Measurements from ENCODE around the gene CYP3A4.
"Not testable (repeated sequence)": the region's sequence is repeated elsewhere in the genome, so short reads cannot be mapped to it uniquely, and the experiment has no call there.

Gene CYP3A4

DNA sequence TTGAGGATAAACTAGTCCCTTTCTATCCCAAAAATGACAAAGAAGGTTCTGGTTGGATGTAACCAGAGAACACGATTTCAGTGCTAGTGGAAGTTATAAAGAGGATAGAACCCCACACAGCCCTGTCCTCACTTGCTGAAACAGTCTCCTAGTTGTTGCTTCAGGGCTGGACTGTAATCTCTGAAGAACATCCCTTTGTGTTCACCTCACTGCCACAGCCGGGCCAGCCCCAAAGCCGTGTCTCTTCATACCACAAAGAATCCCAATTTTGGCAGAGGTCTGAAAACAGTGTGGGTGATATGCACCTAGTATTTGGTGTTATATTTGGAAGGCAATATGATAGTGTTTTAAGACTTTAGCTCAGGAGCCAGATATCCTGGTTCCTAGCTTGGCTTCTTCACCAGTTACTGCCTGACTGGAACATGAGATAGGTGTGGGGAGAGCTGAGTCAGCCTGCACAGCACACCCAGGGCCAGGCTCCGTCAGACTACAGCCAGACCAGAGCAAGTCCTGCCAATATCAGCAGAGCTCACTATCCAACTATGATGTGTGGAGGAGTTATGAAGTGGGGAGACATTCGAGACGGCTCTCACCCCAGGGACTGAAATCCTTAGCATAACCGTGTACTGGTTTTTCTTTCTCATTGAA, 21.2 kb downstream of the CYP3A4 start:
- in situ Hi-C loops (cut with HindIII; ENCODE audit: low sequenced_read_pairs), result no loop called here

DNA sequence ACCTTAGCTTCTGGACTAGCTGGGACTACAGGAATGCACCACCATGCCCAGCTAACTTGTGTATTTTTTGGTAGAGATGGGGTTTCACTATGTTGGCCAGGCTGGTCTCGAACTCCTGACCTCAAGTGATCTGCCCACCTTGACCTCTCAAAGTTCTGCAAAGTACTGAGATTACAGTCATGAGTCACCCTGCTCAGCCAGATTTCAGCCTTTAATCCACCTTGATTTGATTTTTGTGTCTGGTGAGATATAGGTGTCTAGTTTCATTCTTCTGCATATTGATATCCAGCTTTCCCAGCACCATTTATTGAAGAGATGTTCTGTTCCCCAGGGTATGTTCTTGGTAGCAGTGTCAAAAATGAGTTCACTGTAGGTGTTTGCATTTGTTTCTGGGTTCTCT, 28.9 kb downstream of the CYP3A4 start:
- in situ Hi-C loops (cut with HindIII; ENCODE audit: low sequenced_read_pairs), result no loop called here

DNA sequence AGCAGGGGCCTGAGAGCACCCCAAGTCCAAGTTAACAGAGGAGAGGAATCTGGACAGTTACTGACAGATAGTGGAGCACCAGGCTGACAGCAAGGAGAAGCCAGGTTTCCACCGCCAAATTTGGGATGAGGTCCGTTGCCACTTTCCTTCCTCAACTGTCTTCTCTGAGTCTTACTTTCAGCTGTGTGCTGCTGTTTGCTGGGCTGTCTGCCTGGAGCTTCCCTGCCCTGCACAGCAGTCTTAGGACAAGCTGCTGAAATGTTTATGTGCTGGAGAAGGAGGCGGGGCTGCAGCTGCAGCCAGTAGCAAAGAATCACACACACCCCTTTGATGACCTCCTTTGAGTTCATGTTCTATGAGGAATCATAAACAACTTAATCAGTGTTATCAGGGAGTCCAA, 31.6 kb downstream of the CYP3A4 start:
- in situ Hi-C loops (cut with HindIII; ENCODE audit: low sequenced_read_pairs), result no loop called here

DNA sequence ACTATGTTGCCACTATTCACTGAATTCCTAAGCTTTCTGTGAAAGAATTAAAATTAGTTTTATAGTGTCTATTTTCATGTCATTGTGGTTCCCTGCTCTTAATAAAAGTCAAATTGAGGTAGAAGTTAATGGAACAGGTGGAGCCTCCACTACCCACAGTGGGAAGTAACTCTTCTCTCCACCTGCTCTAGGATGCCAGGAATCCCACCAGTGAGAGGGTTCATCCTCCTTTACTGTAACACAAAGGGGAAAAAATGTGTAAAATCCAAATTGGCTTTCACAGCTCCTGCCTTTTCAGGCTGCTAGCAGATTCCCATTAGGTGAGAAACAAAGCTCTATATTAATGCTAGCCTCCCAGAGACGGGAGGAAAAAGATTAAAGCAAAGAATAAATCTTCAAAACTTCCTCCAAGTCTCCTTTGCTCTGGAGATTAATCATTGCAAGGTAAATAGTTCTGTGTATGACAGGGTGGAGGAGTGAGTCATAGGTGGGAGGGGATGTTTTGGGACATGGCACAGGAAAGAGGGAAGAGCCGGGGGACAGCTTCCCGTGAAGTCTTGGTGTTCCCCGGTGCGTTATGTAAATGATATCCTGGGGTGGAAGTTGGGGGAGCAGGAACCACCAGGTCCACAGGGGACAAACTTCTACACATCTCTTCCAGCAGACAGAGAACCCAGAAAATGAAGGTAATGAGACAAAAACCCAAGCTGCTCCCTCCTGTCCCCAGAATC, 32.5 kb downstream of the CYP3A4 start:
- in situ Hi-C loops (cut with HindIII; ENCODE audit: low sequenced_read_pairs), result not testable (repeated sequence)

DNA sequence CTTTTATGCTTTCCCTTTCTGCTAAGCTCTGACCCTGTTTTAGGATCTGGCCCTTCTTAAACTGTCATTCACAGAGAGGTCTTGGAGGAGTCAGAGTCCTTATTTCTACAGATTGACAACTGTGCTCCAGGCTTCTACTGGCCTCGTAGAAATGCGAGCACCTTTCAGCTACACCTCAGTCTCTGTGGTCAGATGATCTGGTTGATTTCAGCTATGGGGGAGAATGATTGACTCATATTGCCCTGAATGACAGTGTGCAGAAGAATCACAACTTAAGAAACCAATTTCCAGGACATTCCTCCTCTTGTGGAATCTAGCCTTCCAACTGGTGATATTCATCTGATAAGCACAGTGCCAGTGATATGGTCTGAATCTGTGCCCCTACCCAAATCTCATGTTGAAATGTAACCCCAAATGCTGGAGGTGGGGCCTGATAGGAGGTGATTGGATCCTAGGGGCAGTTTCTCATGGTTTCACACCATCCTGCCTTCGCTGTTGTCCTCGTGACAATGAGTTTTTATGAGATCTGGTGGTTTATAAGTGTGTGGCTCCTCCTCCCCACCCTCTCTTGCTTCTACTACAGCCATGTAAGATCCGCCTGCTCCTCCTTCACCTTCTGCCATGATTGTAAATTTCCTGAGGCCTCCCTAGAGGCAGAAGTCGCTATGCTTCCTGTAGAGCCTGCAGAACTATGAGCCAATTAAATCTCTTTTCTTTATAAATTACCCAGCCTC, 35.0 kb downstream of the CYP3A4 start:
- in situ Hi-C loops (cut with HindIII; ENCODE audit: low sequenced_read_pairs), result no loop called here

DNA sequence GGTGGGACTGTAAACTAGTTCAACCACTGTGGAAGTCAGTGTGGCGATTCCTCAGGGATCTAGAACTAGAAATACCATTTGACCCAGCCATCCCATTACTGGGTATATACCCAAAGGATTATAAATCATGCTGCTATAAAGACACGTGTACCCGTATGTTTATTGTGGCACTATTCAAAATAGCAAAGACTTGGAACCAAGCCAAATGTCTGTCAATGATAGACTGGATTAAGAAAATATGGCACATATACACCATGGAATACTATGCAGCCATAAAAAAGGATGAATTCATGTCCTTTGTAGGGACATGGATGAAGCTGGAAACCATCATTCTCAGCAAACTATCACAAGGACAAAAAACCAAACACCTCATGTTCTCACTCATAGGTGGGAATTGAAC, 37.1 kb downstream of the CYP3A4 start:
- in situ Hi-C loops (cut with HindIII; ENCODE audit: low sequenced_read_pairs), result not testable (repeated sequence)

DNA sequence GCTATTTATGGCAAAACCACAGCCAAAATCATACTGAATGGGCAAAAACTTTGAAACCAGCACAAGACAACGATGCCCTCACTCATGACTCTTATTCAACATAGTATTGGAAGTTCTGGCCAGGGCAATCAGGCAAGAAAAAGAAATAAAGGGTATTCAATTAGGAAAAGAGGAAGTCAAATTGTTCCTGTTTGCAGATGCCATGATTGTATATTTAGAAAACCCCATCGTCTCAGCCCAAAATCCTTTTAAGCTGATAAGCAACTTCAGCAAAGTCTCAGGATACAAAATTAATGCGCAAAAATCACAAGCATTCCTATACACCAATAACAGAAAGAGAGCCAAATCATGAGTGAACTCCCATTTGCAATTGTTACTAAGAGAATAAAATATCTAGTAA, 38.6 kb downstream of the CYP3A4 start:
- in situ Hi-C loops (cut with HindIII; ENCODE audit: low sequenced_read_pairs), result not testable (repeated sequence)

DNA sequence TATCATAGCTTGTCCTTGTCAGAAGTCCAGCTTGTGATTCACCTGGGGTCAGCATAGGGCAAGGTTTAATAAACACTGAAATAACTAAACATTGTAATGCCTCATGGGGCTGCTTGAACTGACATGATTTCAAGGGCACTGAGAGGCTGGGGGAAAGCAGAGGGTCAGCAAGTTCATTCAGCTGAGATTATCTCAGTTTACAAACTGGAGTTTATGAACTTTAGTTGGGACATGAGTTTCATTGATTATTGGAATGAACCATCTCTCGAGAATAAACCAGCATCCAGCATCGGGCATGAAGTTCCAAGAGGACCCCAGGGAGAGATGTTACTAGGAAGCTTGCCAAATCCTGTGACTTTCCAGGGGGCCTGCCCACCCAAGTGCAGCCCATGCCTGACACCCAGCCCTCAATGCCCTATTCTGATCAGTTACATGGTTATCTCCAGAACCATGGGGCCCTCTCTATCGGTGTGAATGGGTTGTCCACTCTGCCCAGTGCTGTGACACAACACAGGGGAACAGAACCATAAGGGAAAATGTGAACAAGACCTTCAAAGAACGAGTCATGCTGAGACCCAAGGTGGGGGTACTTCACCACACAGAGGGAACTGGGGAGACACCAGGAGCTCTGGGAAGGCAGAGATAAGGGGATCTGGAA, 41.1 kb downstream of the CYP3A4 start:
- in situ Hi-C loops (cut with HindIII; ENCODE audit: low sequenced_read_pairs), result no loop called here

DNA sequence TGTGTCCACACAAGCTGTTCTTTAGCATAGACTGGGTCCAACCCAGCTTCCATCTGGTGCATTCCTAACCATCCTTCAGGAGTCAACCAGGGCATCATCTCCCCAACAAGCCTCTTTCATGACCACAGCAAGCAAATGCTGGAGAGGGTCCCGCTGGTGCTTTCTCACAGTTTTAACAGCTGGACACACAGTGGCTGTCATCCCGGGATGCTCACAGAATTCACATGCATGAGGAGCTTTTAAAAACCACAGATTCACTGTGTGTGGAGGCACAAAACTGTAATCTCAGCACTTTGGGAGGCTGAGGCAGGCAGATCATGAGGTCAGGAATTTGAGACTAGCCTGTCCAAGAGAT, 42.6 kb downstream of the CYP3A4 start:
- in situ Hi-C loops (cut with HindIII; ENCODE audit: low sequenced_read_pairs), result no loop called here

DNA sequence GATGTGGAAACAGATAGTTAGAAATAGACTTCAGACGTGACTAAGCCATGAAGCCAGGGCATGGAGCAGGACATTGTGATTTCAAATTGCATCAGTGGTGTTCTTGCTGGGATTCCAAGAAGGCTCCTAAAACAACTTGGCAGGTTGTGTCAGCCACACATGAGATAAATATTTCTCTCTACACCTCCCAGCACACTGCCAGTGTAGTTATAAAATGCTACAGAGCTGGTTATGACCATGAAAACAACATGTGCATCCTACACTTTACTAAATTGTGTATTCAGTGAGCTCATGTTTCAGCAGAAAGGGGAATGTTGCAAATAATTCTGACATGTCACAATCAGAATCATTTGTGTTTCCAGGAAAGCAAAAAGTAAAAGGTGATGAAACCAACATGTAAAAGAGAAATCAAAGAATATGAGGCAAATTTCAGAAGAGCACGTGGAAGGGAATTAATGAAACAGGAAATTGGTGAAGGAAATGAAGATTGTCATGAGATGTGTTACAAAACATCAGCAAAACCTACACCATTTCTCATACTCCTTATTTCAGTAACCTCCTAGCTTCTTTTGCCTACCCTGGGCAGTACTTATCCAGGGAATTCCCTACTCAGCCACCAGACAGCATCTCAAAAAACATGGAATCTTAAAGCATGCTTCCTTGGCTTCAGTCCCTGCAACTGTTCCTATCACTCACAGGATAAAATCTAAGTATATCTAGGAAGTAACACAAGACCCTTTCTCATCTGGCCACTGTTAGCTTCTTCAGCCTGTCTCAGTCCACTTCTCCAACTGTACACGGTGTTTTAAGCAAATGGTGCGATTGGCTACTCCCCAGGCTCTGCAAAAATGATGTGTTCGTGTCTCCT, 43.2 kb downstream of the CYP3A4 start:
- in situ Hi-C loops (cut with HindIII; ENCODE audit: low sequenced_read_pairs), result no loop called here

DNA sequence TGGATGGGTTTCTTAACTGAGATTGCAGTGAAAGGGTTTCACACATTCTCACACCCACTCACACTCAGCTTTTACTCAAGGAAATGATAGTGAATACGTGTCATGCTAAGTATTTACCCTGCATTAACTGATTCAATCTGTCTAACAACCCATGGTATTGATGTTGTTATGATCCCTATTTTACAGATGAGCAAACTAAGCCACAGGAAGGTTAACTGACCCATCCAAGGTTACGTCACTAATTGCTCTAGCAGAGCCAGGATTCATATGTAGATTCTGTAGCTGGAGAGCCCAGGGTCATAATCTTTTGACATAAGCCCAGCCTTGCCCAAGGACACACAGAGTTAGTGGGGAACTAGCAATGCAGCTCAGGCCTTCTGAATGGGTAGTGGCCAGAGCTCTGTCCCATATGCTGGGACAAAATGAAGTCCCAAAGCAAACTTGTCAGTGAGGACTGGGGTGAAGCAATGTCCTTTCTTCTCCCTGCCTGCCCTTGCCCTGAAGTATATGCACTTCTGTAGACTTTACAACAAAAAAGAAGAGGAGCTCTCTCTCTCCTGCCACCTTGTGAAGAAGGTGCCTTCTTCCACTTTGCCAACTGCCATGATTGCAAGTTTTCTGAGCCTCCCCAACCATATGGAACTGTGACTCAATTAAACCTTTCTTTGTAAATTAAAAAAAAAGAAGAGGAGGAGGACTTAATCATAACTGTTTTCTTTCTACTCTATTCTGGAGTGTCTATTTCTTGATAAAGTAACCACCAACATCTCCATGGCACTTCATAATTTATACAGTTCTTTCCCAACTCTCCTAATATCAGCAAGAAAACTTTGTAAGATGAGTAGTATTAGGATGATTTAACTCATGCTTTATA, 44.0 kb downstream of the CYP3A4 start:
- in situ Hi-C loops (cut with HindIII; ENCODE audit: low sequenced_read_pairs), result no loop called here

DNA sequence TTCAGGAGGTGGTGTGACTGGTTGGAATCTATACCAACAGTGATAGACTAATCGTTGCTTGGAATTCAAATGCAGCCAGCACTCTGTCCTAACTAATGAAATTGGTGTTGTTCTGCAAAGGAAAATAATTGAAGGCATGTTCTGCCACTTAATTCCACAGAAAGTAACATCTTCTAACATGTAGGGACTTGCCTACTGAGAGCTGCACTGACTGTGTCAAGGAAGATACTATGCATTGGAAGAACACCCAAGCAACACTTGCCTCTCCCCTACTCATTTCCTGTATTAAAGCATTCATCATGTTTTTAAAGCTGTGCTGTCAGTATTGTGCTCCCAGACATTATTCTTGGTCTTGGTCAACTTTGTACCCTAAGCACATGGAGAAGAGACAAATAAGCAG, 46.3 kb downstream of the CYP3A4 start:
- in situ Hi-C loops (cut with HindIII; ENCODE audit: low sequenced_read_pairs), result no loop called here

DNA sequence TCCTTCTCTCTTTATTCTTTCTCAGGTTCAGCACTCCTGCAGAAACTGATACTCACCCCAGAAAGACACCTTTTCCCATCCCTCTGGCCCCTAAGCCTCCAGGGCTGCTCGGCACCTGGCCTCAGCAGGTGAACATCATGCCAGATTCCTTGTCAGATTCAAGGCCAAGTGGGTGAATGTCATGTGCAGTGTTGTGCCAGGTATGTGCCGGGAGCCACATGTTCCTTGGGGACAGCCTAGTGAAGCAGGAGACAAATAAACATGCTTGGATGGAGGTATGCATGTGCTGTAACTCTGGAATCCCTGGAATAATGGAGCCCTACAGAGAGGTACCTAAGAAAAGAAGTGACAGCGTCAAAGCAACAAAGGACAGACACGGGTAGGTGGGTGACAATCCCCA, 47.3 kb downstream of the CYP3A4 start:
- in situ Hi-C loops (cut with HindIII; ENCODE audit: low sequenced_read_pairs), result not testable (repeated sequence)

DNA sequence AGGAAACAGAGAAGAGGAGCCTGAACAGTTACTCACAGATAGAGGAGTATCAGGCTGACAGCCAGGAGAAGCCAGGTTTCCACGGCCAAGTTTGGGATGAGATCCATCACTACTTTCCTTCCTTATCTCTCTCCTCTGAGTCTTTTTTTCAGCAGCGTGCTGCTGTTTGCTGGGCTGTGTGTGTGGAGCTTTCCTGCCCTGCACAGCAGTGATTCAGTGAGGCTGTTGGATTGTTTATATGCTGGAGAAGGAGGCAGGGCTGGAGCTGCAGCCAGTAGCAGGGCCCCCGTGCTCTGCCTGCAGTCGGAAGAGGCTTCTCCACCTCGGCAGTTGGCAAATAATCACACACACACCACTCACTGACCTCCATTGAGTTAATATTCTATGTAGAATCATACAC, 49.0 kb downstream of the CYP3A4 start, which contains the start of gene CYP3A7:
CYP3A7 (minus strand) TSS at position 210 of the 400 bp plus-strand sequence; CDS start at position 107, 103 bp downstream.
- in situ Hi-C loops (cut with HindIII; ENCODE audit: low sequenced_read_pairs), result no loop called here

DNA sequence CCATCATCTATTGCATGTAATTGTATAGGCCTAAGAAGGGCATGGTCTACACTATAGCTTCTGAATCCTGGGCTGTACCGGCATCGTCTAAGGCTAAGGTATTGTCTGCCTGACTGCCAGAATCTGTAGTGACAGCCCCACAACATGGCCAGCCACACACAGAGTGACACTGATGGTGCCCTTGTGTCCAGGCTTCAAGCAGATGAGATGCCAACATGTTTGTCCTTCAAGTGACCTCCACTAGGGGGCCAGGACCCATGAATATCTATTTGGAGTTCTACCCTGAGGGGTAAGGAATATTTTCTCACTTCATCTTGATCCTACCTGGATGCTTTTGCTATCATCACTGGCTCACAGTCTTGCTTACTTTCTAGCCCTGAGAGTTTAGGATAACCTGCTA, 50.5 kb downstream of the CYP3A4 start:
- in situ Hi-C loops (cut with HindIII; ENCODE audit: low sequenced_read_pairs), result no loop called here

DNA sequence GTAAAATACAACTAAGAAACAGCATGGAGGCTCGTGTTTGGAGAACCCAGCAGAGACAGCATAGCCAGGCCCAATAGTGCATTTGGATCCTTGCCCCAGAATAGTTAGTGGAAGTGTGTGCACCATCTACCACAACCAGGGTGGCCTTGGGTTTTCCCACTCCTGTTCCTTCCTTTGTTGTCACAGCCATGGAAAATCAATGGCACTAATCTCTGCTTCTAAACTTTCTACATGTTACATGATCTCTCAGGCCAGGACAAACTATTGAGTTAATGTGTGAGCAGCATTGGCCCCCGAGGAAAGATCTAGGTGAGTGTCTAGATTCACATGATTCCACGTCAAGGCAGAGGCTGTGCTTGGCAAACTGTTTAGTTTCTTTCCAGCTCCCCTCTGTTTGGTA, 51.0 kb downstream of the CYP3A4 start:
- in situ Hi-C loops (cut with HindIII; ENCODE audit: low sequenced_read_pairs), result no loop called here

DNA sequence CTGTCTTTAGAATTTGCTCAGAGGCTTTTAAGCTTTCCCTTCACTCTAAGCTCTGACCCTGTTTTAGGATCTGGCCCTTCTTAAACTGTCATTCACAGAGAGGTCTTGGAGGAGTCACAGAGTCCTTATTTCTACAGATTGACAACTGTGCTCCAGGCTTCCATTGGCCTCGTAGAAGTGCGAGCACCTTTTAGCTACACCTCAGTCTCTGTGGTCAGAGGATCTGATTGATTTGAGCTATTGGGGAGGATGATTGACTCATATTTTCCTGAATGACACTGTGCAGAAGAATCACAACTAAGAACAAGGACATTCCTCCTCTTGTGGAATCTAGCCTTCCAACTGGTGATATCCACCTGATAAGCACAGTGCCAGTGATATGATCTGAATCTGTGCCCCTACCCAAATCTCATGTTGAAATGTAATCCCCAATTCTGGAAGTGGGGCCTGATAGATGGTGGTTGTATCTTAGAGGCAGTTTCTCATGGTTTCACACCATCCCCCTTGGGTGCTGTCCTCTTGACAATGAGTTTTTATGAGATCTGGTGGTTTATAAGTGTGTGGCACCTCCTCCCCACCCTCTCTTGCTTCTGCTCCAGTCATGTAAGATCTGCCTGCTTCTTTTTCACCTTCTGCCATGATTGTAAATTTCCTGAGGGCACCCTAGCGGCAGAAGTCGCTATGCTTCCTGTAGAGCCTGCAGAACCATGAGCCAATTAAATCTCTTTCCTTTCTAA, 52.2 kb downstream of the CYP3A4 start:
- in situ Hi-C loops (cut with HindIII; ENCODE audit: low sequenced_read_pairs), result no loop called here

DNA sequence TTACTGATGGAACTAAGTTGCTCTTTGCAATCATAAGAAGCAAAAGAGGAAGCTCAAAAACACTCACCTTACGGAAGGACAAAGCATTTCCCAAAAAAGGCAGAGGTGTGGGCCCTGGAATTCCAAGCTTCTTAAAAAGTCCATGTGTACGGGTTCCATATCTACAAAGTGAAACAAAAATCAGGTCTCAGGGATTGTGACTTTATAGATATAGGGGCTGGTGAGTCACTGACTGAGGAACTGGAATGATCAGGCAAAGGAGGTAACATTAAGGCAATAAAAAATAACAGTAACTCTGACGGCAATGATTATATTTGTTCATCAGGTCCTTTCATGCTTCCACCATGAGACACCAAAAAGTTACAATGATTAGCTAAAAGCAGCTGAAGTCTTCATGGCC, 53.0 kb downstream of the CYP3A4 start:
- in situ Hi-C loops (cut with HindIII; ENCODE audit: low sequenced_read_pairs), result no loop called here

DNA sequence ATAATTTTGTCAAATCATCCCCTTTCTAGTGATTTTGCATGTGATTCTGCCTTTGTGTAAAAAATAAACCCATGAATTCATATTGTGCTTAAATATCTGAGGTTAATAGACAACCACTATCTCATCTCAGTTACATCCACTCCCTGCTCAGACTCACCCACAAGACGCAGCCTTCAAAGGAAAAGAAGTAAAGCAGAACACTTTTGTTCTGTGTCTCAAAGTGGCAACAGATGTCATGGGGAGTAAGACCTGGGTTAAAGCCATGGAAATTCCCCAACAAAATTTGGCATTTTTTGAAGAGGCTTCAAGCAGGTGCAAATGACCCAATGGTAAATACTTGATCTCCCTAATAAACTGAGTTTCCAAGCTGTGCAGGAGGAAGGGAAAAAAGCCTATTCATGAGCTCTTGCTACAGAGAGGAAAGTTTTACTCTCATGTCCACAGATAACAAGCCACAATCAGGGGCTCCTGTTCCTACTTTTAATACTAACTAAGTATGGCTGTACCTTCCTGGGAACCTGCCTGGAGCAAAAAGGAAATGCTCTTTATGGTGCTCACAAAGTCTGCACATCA, 53.7 kb downstream of the CYP3A4 start:
- in situ Hi-C loops (cut with HindIII; ENCODE audit: low sequenced_read_pairs), result no loop called here

All from DLD1 (cell line).